Vagina (tissue), 2 donors: Measurements from ENCODE around the gene CFAP74. TPM values are rescaled to one million over a fixed set of nuclear protein-coding genes. Genes with fewer than 3 reads are reported as not detected.
"Not testable (repeated sequence)": the region's sequence is repeated elsewhere in the genome, so short reads cannot be mapped to it uniquely, and the experiment has no call there.

Experiments
- DNase-seq, 2 donors: peaks; one replicate each; pipeline ENCODE4 v3.0.0-alpha.2; 2017; ENCODE audit errors: extremely low spot score in 2 of 2
- H3K27ac ChIP-seq: fragments of 200-600 bp; sonication (generic); one replicate; pipeline ENCODE4 v1.5.1; 2019
- H3K27me3 ChIP-seq: fragments of 200-600 bp; sonication (generic); one replicate; pipeline ENCODE4 v1.5.1; 2019
- H3K36me3 ChIP-seq, 2 donors: fragments of 200-600 bp; sonication (generic); one replicate each; pipeline ENCODE4 v1.5.1; 2017 to 2019
- H3K4me1 ChIP-seq: fragments of 200-600 bp; sonication (generic); one replicate; pipeline ENCODE4 v1.5.1; 2019
- H3K4me3 ChIP-seq, 2 donors: fragments of 200-600 bp; sonication (generic); 1 replicate in 1 of 2; 2 replicates in 1 of 2; pipeline ENCODE4 v1.5.1; 2016 to 2019
- H3K9me3 ChIP-seq: fragments of 200-600 bp; sonication (generic); one replicate; pipeline ENCODE4 v1.5.1; 2019
- CTCF ChIP-seq, 3 experiments: fragments of 450-650 bp in 2 of 3; fragments of 200-600 bp in 1 of 3; sonication (generic) in 1 of 3; IDR thresholded peaks; one replicate each; pipeline ENCODE4 v1.5.1; 2017 to 2019; ENCODE audit warnings: antibody characterized with exemption in 3 of 3, mild to moderate bottlenecking in 2 of 3, moderate library complexity in 2 of 3
- POLR2A ChIP-seq, 2 donors: fragments of 450-650 bp; IDR thresholded peaks; one replicate each; pipeline ENCODE4 v1.6.1; 2017; ENCODE audit warnings: antibody characterized with exemption in 2 of 2, mild to moderate bottlenecking in 2 of 2, moderate library complexity in 2 of 2
- POLR2AphosphoS5 ChIP-seq, 2 donors: sonication (generic); formaldehyde crosslinking; IDR thresholded peaks; one replicate each; pipeline ENCODE4 v1.9.0; 2017; ENCODE audit warnings: antibody characterized with exemption in 2 of 2, mild to moderate bottlenecking in 2 of 2, low read depth in 1 of 2; ENCODE audit not compliant: insufficient read depth in 1 of 2
- intact Hi-C: fragments of 100-400 bp; cut with DNase I; formaldehyde crosslinking; loops from one replicate; pipeline ENCODE4 v1.15.1; 2023
- total RNA-seq: library from RNA; depleted of rRNA; stranded (reverse); fragments of >200 nt; gene quantifications from one replicate; pipeline ENCODE4 v1.2.3, GENCODE V29; 2016

The CFAP74 gene
- total RNA-seq, 1 donor from 2014 or later: not detected

DNA sequence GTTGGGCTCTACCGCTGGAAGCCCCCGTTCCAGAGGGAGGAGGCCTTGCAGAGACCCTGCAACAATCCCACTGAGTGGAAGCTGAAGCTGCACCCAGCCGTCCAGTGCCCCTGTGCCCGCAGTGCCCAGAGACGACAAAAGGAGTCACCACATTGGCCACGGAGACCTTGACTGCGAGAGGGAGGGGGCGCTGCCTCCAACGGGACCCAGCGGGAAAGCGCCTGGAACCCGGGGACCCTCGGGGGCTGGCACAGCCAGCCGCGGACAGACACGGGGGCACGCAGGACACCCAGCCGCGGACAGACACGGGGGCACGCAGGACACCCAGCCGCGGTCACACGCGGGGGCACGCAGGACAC lies 22.5 kb downstream of the CFAP74 start:
- Histone ChIP-seq H3K27me3 (no peaks in the 10 kb centered on the region), H3K36me3 (no peaks in the 10 kb centered on the region), H3K27ac (no peak overlapping the region), H3K9me3 (no peaks in the 10 kb centered on the region), H3K4me1 (no peaks in the 10 kb centered on the region), H3K4me3 (no peak overlapping the region)
- DNase-seq: no peak
- TF ChIP-seq POLR2AphosphoS5 (IDR thresholded peaks at IDR 0.05; ENCODE audit: insufficient read depth in 1 of 2, low read depth in 1 of 2): no peak
- TF ChIP-seq POLR2A (IDR thresholded peaks at IDR 0.05): no peak
- no peak for TF ChIP-seq CTCF (IDR thresholded peaks at IDR 0.05)
- intact Hi-C loops: no loop called here

GRCh38 chr1:1980467-1981141 lies 23.0 kb downstream of the CFAP74 start:
- no peak for DNase-seq
- TF ChIP-seq POLR2A (IDR thresholded peaks at IDR 0.05): no peak
- no peak for TF ChIP-seq POLR2AphosphoS5 (IDR thresholded peaks at IDR 0.05; ENCODE audit: insufficient read depth in 1 of 2, low read depth in 1 of 2)
- no peak for TF ChIP-seq CTCF (IDR thresholded peaks at IDR 0.05)
- no peaks in the 10 kb centered on the region for H3K27me3 ChIP-seq
- H3K27ac ChIP-seq: no peak overlapping the region
- intact Hi-C loops: no loop called here
- H3K9me3 ChIP-seq: no peaks in the 10 kb centered on the region
- no peaks in the 10 kb centered on the region for H3K36me3 ChIP-seq
- no peaks in the 10 kb centered on the region for H3K4me1 ChIP-seq
- no peak overlapping the region for H3K4me3 ChIP-seq

DNA sequence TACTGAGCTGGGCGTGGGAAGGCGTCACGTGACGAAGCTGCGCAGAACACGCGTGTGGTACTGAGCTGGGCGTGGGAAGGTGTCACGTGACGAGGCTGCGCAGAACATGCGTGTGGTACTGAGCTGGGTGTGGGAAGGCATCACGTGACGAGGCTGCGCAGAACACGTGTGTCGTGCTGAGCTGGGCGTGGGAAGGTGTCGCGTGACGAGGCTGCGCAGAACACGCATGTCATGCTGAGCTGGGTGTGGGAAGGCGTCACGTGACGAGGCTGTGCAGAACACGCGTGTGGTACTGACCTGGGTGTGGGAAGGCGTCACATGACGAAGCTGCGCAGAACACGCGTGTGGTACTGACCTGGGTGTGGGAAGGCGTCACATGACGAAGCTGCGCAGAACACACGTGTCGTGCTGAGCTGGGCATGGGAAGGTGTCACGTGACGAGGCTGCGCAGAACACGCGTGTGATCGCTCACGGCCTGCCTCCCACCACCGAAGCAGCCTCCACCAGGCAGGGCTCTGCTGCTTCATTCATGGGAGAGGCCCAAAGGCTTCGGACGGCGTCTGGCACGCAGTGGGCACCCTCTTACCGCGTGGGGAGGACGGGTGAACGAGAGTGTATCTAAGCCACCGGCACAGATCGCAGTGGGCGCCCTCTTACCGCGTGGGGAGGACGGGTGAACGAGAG lies 24.0 kb downstream of the CFAP74 start:
- no peak for DNase-seq
- Histone ChIP-seq H3K27me3 (no peaks in the 10 kb centered on the region), H3K4me3 (no peak overlapping the region), H3K27ac (no peak overlapping the region), H3K4me1 (no peaks in the 10 kb centered on the region), H3K9me3 (no peaks in the 10 kb centered on the region), H3K36me3 (no peaks in the 10 kb centered on the region)
- TF ChIP-seq POLR2AphosphoS5 (IDR thresholded peaks at IDR 0.05; ENCODE audit: insufficient read depth in 1 of 2, low read depth in 1 of 2) (no peak), CTCF (IDR thresholded peaks at IDR 0.05) (no peak), POLR2A (IDR thresholded peaks at IDR 0.05) (no peak)
- intact Hi-C loops: no loop called here

GRCh38 chr1:1978690-1979481 lies 24.7 kb downstream of the CFAP74 start:
- H3K36me3 ChIP-seq, intact Hi-C loops, H3K9me3 ChIP-seq, H3K27me3 ChIP-seq, DNase-seq, H3K4me1 ChIP-seq, H3K27ac ChIP-seq, H3K4me3 ChIP-seq: not testable (repeated sequence)

DNA sequence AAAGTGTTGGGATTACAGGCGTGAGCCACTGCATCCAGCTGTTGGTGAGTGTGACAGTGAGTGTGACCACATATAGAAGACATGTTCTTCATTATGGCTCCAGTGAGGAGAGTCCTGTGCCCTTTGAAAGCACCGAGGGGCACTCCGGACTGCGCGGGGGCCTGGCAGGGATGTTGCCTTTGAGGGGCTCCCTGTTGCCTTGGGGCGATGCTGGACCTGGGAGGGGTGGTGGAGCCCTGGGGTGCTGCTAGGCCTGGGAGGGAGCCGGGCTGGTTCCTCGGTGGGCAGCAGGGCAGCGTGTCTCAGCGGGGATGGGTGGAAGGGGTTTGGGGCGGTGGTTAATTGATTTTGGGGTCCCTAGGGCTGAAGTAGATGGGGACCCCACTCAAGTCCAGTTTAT lies 25.5 kb downstream of the CFAP74 start:
- TF ChIP-seq CTCF (IDR thresholded peaks at IDR 0.05) (no peak), POLR2AphosphoS5 (IDR thresholded peaks at IDR 0.05; ENCODE audit: insufficient read depth in 1 of 2, low read depth in 1 of 2) (no peak), POLR2A (IDR thresholded peaks at IDR 0.05) (no peak)
- H3K27ac ChIP-seq: no peak overlapping the region
- DNase-seq: no peak
- intact Hi-C loops: no loop called here
- H3K27me3 ChIP-seq: no peaks in the 10 kb centered on the region
- no peaks in the 10 kb centered on the region for H3K9me3 ChIP-seq
- no peaks in the 10 kb centered on the region for H3K4me1 ChIP-seq
- no peak overlapping the region for H3K4me3 ChIP-seq
- H3K36me3 ChIP-seq: no peaks in the 10 kb centered on the region
